ENCODE results near the gene TTLL12.

TTLL12 gene

GRCh38 chr22:43171019-43171491 lies 15.9 kb downstream of the TTLL12 start:
- DNase-seq: no peak

DNA sequence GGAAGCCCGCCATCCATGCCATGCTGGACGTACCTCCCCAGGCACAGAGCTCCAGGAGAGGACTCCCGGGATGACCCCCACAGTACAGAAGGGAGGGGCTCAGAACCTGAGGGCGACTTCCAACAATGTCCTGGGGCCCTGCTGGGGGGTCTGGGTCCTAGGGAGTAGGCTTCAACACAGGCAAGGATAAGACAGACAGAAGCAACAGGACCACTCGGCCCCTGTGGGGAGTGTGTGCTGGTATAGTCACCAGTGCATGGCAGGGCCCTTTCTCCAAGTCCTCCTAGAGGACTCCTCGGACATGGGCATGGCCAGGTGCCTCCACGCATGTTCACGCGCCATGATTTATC lies 16.8 kb downstream of the TTLL12 start:
- no peak for DNase-seq

DNA sequence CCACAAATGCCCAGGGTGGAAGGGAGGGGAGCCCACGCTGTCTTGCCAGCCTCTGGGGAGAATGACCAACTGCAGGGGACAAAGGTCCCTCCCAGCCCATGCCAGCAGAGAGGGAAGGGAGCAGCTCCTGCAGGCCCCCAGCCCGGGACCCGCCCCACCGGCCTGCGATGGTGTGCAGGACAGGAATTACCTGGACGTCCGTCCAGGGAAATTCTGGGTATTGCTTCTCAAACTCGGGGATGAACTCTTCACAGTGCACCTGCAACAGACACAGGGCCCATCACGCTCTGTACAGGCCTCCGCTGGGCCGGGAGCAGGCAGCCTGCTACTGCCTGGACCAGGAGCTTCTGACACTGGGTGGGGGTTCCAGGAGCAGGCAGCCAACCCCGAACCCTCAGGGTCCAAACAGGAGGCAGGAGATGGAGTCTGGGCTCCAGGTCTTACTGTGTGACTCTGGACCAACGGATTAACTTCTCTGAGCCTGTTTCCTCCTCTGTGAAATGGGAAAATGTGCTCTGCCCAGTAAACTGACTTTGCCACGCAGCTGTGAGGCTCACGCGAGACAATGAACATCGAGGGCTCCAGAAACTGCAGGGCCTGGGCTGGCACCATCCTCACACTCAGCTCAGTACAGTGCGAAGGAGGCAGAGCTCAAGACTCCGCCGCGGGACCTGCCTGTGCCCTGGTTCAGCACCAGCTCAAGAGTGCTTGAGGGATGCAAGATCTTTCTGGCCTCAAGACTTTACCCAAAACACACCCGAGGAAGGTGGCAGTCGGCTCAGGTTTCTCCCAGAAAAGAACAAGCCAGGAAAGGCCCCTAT lies 17.4 kb downstream of the TTLL12 start:
- DNase-seq: no peak

GRCh38 chr22:43168471-43169309 lies 18.2 kb downstream of the TTLL12 start:
- DNase-seq: no peak

DNA sequence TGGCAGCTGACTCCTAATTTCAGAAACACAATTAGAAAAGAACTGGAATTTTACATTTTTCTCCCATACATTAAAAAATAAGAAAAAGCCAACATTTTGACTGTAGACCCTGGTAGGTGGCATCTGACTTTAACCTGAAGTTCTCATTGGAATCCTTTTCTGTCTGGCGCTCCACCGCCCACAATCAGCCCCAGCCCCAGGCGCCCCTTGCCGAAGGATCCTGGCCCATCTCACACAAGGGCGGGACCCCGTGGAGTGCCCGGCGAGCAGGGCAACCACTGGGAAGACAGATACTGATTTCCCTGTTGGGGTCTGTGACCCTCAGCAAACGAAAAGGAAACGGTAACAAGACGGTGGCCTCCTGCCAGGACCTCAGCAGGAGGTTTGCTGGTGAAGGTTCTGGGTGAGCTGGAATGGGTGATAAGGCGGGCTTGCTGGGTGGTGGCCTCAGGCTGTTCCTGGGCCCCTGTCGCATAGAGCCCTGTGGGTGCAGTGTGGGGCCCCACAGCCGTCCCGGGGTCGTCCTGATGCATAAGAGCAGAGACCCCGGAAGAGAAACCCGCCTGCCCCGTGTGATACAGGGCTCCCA lies 19.8 kb downstream of the TTLL12 start:
- DNase-seq: no peak

DNA sequence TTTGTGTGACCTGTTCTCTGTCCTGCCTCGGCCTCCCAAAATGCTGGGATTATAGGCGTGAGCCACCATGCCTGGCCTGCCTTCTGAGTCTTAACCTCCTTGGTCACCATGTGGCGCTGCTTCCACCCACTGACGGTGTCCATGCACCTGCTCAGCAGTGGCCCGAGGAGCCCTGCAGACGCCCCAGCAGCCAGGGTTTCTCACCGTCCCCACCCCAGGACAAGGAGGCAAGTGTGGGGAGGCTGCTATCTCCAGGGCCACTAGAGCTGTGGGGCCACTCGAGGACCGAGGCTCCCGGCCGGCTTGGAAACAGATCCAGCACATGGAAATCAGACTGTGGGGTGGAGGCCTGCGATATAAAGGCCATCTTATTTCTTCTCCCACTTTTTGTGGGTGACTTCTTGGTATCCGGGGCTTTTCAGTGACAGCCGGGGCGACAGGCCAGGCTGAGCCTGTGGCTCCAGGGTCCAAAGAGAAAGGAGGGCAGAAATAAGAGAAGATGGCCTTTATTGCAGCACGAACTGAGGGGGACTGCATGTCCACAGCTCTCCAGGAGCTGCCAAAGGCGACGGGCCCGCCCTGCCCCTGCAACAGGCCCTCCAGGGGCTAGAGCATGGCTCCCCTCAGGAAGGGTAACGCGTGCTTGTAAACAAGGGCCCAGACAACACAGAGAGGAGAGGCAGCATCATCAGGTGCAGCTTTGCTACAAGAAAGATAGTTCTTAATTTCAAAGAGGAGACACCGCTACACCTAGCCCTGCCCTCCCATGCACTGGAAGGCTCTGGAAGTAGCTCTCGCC lies 20.6 kb downstream of the TTLL12 start:
- no peak for DNase-seq

DNA sequence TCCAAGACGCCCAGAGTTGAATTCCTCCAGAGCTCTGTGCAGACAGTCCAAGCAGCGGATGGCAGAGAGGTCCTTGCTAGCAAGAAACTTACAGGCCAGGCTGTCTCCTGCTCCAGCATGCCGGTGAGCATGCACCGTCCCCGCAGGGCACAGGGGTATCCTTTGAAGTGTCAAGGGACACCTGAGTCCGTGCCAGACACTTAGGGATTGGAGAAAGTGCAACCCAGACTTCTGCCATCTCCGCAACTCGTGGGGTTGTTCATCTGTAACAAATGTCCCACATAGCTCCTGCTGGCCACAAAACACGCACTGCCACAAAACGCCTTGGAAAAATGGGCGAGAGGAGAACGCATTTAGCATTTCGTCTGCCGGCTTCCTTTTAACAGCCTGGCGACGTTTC lies 22.3 kb downstream of the TTLL12 start:
- DNase-seq: no peak

GRCh38 chr22:43163241-43163795 lies 23.6 kb downstream of the TTLL12 start:
- DNase-seq: no peak

- DNase-seq: no peak
These were observed 24.4 kb downstream of the TTLL12 start for GRCh38 chr22:43162412-43163150.

DNA sequence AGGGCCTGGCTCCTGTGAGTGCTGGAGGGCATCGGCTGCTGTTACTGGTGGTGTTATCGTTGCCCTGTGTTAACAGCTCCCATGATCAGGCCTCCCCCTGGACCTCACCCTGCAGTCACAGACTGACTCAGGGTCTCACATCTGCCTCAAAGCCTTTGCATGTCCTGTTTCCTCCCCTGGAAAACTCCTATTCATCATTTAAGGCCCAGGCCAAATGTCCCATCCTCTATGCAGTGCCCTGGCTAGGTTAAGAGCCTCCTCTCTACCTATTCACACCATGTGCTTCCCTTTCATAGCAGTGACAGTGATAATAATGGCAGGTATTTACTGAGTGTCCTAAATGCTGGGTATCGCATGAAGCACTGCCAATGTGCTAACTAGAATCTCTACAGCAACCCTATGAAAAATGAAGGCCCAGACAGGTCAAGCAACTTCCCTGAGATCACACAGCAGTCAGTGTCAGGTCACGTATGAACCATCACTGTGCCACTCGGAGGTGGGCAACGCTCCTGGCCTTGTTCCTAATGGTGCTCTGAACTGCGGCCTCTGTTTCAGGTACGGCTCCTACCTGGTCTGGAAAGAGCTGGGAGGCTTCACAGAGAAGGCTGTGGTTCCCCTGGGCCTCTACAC lies 26.3 kb downstream of the TTLL12 start:
- no peak for DNase-seq

- no peak for DNase-seq
These were observed 27.3 kb downstream of the TTLL12 start for GRCh38 chr22:43159484-43160178.

DNA sequence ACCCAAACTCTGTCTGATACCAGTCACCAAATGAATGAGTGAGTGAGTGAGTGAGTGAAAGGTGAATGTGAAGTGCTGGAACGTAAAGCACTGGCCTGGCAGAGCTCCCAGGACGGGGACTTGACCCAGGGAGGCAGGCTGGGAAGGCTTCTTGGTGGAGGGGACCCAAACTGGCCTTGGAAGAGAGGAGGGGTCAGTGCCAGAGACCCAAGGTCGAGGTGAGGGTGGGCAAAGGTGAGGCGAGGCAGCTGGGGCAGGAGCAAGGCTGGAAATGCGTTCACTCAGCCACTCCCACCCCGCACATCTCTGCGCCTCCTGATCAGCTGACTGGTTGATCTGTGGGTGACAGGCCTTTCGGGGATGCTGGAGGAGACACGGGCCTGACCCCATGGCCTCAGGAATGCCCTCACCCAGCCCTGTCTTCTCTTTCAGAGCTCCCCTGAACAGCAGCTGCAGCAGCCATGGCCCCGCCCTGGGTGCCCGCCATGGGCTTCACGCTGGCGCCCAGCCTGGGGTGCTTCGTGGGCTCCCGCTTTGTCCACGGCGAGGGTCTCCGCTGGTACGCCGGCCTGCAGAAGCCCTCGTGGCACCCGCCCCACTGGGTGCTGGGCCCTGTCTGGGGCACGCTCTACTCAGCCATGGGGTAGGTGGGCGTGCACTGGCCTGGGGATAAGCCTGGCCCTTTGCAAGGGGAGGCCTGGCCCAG lies 28.0 kb downstream of the TTLL12 start:
- DNase-seq: no peak

DNA sequence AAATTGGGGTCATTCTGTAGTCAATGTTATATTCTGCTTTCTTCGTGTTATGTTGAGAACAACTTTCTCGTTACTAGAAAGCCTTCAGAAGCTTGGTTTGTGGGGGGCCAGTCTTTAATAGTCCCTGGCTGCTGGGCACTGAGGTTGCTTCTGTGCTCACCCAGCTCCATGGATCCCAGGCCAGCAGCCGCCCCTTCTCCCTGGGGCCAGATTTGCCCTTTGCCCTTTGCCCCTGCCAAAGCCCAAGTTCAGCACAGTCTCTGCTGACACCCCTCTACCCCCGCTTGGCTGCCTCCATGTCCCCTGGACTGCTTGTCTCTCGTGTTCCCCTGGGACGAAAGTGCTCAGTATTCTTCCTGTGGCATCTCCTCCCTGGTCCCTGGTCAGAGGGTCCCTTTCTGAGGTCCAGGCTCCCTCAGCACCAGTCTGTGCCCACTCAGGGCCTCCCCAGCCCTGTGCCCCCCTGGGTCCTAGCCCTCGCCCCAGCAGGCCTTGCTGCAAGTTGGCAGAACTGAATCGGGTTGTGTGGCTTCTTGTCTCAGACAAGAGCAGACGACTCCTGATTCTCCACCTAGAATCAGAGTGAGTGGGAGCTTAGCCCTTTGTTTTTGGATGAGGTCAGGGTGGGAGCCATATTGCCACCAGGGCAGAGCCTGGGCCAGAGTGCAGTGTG lies 28.9 kb downstream of the TTLL12 start:
- DNase-seq: no peak

DNA sequence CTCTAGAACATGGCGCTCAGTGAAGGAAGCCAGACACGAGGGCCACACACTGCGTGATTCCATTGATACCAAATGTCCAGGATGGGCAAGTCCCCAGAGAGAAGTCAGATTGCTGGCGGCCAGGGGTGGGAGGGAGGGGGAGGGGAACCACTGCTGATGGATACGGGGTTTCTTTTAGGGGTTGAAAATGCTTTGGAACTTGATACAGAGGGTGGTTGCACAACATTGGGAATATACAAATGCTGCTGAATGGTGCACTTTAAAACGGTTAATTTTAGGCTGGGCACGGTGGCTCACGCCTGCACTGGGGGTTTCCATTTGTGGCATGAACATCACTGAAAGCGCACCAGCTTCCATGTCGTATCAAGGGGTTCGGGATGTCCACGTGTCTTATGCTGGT lies 30.5 kb downstream of the TTLL12 start:
- no peak for DNase-seq

- no peak for DNase-seq
These were observed 31.1 kb downstream of the TTLL12 start for GRCh38 chr22:43155789-43156188.

DNA sequence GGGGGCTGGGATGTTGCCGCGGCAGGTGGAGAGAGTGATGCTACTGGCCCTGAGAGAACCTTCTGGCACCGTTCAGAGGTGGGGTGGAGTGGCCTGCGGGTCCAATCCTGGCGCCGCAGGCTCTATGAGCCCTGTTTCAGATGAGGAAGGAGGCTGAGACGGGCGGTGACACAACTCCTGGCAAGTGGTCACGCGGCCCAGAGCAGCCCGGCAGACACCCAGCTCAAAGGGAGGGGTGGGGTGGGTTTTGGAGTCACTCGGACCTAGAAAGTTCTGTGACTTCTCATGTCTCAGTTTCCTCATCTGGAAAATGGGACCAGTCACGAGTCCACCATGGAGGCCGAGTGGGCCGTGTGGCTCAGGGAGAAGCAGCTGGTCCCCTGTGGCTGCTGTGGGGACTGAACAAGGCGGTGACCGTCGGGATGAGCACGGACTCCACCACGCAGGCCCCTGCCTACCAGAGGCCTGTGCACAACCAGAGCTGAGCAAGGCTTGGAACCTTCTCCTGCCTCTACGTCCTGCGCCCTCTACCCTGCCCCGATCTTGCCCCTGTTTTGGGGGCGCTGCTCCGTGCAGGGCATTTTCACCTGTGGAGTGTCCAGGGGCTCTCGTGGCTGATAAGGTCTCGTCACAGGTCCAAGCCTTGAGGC lies 31.9 kb downstream of the TTLL12 start:
- no peak for DNase-seq

DNA sequence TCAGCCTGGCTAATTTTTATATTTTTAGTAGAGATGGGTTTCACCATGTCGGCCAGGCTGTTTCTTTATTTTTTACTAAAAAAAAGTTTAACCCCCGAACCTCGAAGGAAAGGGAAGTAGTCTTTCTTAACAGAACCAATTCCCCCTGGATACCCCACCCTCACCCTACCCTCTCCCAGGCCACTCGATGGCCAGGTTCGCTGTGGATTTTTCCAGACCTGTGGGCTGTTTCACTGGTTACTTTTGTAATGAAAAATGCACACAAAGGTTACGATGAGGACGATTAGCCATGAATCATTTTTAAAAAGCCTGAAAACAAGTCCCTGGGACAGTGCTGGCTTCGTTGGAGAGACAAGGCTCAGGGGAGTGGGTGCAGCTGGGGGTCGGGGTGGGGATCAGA lies 33.0 kb downstream of the TTLL12 start:
- DNase-seq: no peak

- no peak for DNase-seq
These were observed 34.4 kb downstream of the TTLL12 start for GRCh38 chr22:43152357-43153071.
